Sigmoid colon (tissue), 4 donors: ENCODE measurements around the gene TMEM198.

Experiments
- EP300 ChIP-seq, 4 donors: sonication (generic); formaldehyde crosslinking; IDR thresholded peaks; one replicate each; pipeline ENCODE4 v1.6.1; 2017; ENCODE audit warnings: antibody characterized with exemption in 4 of 4
- TF ChIP-seq, protein P1 (sequence below), 4 experiments: fragments of 450-650 bp in 3 of 4; fragments of 200-600 bp in 1 of 4; IDR thresholded peaks; one replicate each; pipeline ENCODE4 v1.5.1; 2016 to 2019; ENCODE audit warnings: antibody characterized with exemption in 4 of 4, mild to moderate bottlenecking in 3 of 4, moderate library complexity in 2 of 4

DNA sequence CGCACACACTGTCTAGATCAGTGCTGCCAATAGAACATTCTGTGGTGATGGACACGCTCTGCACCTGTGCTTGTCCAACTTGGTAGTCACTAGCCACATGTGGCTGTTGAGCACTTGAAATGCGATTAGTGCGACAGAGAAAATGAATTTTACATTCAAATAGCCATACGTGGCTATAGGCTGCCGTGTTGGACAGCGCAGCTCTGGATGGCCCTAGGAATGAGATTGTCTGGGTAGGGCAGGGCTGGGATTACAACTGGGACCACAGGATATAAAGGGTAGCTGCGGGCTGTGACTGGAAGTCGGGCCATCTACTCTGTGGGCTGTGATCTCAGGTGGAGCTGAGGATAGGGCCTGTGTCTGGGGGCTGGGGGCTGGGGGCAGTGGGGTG lies 24.3 kb upstream of the TMEM198 start:
- no peak for TF ChIP-seq EP300 (IDR thresholded peaks at IDR 0.05)
- TF ChIP-seq, protein P1, sequence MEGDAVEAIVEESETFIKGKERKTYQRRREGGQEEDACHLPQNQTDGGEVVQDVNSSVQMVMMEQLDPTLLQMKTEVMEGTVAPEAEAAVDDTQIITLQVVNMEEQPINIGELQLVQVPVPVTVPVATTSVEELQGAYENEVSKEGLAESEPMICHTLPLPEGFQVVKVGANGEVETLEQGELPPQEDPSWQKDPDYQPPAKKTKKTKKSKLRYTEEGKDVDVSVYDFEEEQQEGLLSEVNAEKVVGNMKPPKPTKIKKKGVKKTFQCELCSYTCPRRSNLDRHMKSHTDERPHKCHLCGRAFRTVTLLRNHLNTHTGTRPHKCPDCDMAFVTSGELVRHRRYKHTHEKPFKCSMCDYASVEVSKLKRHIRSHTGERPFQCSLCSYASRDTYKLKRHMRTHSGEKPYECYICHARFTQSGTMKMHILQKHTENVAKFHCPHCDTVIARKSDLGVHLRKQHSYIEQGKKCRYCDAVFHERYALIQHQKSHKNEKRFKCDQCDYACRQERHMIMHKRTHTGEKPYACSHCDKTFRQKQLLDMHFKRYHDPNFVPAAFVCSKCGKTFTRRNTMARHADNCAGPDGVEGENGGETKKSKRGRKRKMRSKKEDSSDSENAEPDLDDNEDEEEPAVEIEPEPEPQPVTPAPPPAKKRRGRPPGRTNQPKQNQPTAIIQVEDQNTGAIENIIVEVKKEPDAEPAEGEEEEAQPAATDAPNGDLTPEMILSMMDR (IDR thresholded peaks at IDR 0.05) = no peak
